Muscle of back (tissue), 11 donors: Measurements from ENCODE around the gene HSPA4. TPM values are rescaled to one million over a fixed set of nuclear protein-coding genes. Genes with fewer than 3 reads are reported as not detected.
A peak's percentile ranks its signal among the peaks of the same experiment; 100 is the strongest.
"Not testable (repeated sequence)": the region's sequence is repeated elsewhere in the genome, so short reads cannot be mapped to it uniquely, and the experiment has no call there.

Experiments
- DNase-seq, 3 donors: peaks; one replicate each; pipeline versions ENCODE4 v3.0.0 to v3.0.0-alpha.2; 2013
- polyA plus RNA-seq, 10 donors: library from polyadenylated mRNA; unstranded; fragments of 120-200 nt; gene quantifications; one replicate each; pipeline ENCODE4 v1.2.1, GENCODE V29; 2013; ENCODE audit not compliant: insufficient read length in 10 of 10

HSPA4 gene
- polyA plus RNA-seq, 10 donors, result 67.9 to 108 (median 82.4) TPM

DNA sequence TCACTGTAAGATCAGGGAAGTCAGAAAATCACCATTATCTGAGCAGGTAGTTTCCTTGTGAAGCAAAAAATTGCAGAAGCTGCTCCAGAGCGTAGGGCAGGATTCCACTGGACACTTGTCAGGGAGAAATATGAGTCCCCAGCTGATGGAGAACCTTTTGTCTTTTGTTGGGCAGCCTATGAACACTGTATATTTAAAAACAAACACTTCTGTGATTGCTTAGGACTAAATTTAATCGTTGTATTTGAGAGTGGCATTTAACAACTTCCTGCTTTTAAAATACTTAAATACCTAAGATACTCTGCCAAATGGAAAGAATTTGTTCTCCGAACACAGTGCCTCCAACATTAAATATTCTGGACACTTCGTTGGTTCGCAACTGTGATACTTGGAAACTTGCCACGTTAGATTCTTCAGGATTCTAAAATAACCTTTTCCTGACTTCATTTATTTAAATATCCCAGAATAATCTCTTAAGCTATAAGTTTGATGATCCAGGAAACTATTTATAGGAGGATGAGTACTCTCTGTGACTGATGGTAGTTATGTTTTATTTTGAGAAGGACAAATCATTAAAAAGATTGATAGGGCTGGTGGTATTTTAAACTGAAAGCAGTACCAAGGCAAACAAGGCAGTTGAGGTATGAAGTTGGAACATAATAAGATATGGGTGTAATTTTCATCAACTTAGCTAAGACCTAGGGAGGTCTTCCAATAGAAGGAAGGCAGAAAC, 2.7 kb upstream of the HSPA4 start:
- peak in 2 of 3 donors; percentile 19 to 23 for DNase-seq

- no peak for DNase-seq
These were observed 2.1 kb upstream of the HSPA4 start for GRCh38 chr5:133049726-133050048.

DNA sequence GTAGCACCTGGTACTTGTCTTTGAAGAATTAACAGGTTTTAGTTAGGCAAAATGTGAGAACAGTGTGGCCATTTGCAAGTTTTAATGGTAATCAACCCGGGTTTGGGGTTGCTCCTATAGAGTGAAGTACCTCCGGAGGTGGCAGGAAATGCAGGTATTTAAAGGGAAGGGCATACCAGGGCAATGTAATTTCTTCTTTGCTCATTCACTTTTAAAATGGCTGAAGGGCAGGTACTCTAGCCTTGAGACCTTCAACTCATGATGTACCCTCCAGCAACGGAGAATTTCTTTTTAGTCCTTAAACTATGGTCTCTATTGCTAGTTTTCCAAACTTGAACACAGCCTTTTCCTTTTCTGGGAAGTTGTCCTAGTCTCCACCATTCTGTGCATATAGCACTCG, 1.3 kb upstream of the HSPA4 start:
- peak in 1 of 3 donors; percentile 12 for DNase-seq

DNA sequence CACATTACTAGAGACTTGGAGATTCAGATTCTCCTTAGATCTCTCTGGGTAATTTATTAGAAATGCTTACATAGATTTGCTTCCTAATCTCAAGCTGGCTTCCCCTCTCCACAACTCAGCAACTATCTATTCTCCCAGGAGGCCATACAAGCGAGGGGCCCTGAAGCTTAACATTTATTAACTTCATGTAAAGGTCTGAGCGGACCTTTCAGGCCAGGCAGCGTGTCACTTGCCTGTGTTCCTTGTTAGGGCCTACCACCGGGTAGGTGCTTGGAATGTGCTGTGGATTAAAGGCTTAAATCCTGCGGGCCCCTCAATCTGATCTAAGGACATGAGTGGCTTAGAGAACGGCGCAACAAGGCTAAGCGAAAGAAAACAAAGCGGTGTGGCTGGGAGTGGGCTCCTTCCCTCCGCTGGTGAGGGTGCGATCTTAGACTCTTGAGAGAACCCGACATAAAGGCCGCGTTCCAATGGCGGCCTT, 712 bp upstream of the HSPA4 start:
- no peak for DNase-seq

GRCh38 chr5:133052317-133053175, 733 bp downstream of the HSPA4 start:
- peak; percentile 28 to 74 (median 54) for DNase-seq

- DNase-seq, result no peak
These were observed 1.6 kb downstream of the HSPA4 start for GRCh38 chr5:133053448-133053847.

- no peak for DNase-seq
These were observed 3.1 kb downstream of the HSPA4 start for GRCh38 chr5:133054697-133055471.

DNA sequence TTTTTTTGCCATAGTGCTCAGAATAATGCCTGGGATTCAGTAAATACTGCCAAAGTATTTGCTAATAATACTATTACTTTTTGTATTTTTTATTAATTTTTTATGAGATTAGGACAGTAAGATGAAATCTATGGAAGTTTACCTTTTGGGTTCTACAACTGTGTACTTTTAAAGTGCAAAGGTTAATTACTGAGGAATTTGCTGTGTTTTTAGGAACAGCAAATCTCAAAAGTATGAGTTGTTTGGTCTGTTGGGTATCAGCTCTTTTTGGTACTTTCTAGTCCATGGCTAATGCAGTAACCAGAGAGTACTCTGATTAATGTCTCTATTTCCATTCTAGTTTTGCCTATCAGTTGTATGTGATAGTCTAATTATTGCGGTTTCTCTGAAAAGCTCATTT, 5.1 kb downstream of the HSPA4 start:
- no peak for DNase-seq

GRCh38 chr5:133059621-133060020, 7.8 kb downstream of the HSPA4 start:
- DNase-seq, result no peak

GRCh38 chr5:133062276-133062675, 10.5 kb downstream of the HSPA4 start:
- DNase-seq, result no peak

DNA sequence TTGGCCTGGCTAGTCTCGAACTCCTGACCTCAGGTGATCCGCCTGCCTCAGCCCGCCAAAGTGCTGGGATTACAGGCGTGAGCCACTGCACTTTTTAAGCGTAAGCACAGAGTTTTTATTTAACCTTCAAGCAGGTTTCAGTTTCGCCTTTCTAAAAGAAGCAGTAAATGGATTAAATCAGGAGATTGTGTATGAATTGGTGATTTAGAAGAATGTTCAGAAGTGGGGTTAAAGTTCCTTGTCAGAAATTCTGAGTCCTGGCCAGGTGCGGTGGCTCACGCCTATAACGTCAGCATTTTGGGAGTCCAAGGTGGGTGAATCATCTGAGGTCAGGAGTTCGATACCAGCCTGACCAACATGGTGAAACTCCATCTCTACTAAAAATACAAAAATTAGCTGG, 12.2 kb downstream of the HSPA4 start:
- DNase-seq, result no peak

DNA sequence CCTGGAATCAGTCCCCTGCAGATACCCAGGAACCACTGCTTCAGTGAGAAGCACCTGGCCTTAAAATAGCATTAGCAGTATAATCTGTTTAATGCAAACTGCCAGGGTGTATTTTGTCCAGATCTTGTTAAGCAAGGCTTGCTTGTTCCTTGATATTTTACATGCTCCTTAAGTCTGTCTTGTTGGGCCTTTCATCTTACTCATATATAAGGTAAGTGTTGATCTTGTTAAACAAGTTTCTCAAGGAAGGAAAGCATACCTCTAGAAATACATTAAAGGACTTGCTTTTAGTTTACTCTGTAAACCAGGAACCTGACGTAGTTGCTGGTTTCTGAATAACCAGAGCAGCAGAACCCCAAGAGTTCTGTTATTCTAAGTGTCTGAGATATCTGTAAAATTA, 13.7 kb downstream of the HSPA4 start:
- no peak for DNase-seq

GRCh38 chr5:133066045-133066444, 14.2 kb downstream of the HSPA4 start:
- DNase-seq, result no peak

DNA sequence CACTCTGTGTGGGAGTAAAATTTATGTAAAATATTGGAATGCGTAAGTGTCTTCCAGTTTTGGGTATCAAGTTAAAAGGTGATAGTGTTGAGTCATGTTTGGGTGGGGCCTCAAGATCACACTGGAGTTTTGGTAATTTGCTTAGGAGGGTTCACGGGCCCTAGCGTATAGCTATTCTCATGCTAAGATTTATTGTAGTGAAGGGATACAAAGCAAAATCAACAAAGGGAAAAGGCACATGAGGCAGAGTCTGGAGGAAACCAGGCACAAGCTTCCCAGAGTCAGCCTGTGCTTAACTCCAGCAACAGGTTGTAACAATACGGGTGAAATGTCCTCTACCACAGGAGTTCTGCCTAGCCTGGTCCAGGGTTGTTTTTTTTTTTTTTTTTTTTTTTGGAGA, 20.2 kb downstream of the HSPA4 start:
- DNase-seq, result no peak

- peak in 1 of 3 donors; percentile 6 for DNase-seq
These were observed 24.0 kb downstream of the HSPA4 start for GRCh38 chr5:133075572-133076536.

DNA sequence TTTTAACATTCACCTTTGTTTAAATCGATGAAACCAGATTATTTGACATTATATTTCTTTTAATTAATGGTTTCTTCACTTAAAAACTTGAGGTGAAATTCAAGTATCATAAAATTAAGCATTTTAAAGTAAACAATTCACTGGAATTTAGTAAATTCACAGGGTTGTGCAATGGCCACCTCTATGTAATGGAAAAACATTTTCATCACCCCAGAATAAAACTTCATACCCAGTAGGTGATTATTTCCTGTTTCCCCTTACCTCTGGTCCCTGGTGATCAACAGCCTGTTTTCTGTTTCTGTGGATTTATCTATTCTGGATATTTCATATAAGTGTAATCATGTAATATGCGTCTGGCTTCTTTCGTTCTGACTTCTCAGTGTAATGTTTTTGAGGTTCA, 27.2 kb downstream of the HSPA4 start:
- no peak for DNase-seq

- no peak for DNase-seq
These were observed 29.2 kb downstream of the HSPA4 start for GRCh38 chr5:133081036-133081435.

DNA sequence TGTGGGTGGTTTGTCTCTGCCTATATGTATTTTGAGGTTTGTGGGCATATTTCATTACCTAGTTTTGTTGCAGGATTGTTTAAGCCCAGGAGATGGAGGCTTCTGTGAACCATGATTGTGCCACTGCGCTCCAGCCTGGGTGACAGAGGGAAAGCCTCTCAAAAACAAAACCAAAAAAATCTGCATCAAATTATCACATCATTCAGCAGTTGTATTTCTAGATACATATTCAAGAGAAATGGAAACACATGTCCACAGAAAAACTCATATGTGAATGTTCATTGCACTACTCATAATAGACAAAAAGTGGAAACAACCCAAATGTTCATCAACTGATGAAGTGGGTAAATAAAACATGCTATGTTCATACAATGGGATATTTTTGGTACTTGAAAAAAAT, 29.9 kb downstream of the HSPA4 start:
- no peak for DNase-seq

DNA sequence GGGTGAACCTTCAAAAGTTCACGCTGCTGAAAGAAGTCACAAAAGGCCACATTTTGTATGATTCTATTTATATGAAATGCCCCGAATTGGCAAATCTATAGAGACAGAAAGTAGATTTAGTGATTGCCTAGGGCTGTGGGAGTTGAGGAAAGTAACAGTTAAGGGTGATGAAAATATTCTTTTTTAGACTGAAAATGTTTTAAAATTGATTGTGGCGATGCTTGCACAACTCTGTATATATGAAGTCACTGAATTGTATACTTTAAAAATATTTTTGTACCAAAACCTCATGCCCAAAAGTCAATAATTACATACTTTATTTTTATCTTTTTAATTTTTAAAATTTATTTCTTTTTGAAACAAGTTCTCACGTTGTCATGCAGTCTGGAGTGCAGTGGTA, 30.3 kb downstream of the HSPA4 start:
- DNase-seq, result no peak

DNA sequence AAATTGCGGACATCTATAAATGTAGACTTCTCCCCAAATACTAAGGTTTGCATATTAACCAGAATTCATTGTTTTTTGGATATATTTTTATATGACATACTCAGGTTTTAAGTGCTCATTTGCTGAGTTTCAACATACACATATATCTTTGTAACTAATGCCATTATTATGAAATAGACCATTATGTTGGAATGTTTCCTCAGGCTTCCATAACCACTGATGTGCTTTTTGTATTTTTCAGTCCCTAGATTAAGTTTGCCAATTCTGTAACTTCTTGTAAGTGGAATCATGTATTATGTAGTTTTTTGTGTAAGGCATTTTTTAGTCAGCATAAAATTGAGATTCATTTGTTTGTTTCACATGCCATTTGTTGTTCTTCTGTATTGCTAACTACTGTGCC, 32.1 kb downstream of the HSPA4 start:
- DNase-seq, result no peak

GRCh38 chr5:133085171-133085570, 33.4 kb downstream of the HSPA4 start:
- not testable (repeated sequence) for DNase-seq
